Hepatocyte (in vitro differentiated cells): ENCODE results near the gene TWIST2.

Experiments
- EZH2 ChIP-seq: fragments of 200-600 bp; sonication (generic); IDR thresholded peaks from 2 replicates; pipeline ENCODE4 v1.6.1; 2016; ENCODE audit warnings: antibody characterized with exemption, mild to moderate bottlenecking, borderline replicate concordance
- EZH2phosphoT487 ChIP-seq: fragments of 200-600 bp; sonication (generic); IDR thresholded peaks from one replicate; pipeline ENCODE4 v1.6.1; 2018; ENCODE audit warnings: antibody characterized with exemption, mild to moderate bottlenecking, low read depth, moderate library complexity; ENCODE audit not compliant: unreplicated experiment, severe bottlenecking
- TF ChIP-seq, protein P1 (sequence below): fragments of 200-600 bp; sonication (generic); IDR thresholded peaks from 2 replicates; pipeline ENCODE4 v1.5.1; 2016; ENCODE audit warnings: antibody characterized with exemption, mild to moderate bottlenecking; ENCODE audit not compliant: poor library complexity

DNA sequence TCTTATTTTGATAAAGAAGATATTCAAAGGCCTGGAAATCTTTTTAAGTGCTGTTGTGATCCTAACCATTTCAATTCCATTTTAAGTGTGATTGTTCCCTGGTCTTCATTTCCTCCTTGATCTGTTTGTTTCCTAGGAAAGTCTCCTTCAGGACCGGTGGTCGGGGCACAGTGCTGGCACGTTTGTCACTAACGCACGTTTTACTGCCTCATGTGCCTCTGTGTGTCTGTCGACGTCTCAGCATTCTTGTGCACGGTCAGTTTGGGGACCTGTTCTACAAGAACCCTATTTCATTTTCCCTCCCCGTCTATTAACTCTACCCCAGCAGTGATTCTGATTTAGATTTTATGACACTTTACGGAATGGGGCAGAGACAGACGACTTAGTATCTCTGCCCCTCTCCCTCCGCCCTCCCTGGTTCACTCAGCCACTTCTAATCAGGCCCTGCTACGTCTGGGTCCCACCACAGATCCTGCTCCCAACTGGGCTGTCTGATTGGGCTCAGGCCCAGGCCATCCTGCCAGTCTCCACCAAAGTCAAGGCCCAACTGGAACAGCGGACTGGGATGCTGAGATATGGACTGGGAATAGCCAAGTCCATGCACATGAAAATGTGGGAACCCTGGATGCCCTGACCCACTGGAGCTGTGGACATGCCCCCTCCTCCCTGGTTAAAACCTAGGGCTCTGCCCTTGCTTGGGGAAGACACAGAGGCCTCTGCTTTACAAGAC lies 95.6 kb downstream of the TWIST2 start:
- TF ChIP-seq, protein P1, sequence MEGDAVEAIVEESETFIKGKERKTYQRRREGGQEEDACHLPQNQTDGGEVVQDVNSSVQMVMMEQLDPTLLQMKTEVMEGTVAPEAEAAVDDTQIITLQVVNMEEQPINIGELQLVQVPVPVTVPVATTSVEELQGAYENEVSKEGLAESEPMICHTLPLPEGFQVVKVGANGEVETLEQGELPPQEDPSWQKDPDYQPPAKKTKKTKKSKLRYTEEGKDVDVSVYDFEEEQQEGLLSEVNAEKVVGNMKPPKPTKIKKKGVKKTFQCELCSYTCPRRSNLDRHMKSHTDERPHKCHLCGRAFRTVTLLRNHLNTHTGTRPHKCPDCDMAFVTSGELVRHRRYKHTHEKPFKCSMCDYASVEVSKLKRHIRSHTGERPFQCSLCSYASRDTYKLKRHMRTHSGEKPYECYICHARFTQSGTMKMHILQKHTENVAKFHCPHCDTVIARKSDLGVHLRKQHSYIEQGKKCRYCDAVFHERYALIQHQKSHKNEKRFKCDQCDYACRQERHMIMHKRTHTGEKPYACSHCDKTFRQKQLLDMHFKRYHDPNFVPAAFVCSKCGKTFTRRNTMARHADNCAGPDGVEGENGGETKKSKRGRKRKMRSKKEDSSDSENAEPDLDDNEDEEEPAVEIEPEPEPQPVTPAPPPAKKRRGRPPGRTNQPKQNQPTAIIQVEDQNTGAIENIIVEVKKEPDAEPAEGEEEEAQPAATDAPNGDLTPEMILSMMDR, result no peak
- TF ChIP-seq EZH2 (no peak), EZH2phosphoT487 (no peak)
